Endothelial cell of umbilical vein (primary cell): Measurements from ENCODE around the gene TRDN. TPM values are rescaled to one million over a fixed set of nuclear protein-coding genes. Genes with fewer than 3 reads are reported as not detected.

ENCODE experiments used
- BruUV-seq: library from RNA; stranded (reverse); fragments of 400-500 nt; replicated peaks from 2 replicates; lab custom pipeline; 2021; lab: Mats Ljungman, UMichigan
- CTCF ChIA-PET: fragments of 300-600, 350-600 bp; sonication (Branson Sonifier 250); formaldehyde crosslinking; loops from one replicate; lab custom pipeline; 2021; ENCODE audit warnings: antibody characterized with exemption, inconsistent platforms; lab: Charles Lee
- POLR2A ChIA-PET: fragments of 300-600, 350-600 bp; sonication (Branson Sonifier 250); formaldehyde crosslinking; loops from one replicate; lab custom pipeline; 2021; ENCODE audit warnings: antibody characterized with exemption, inconsistent platforms; lab: Charles Lee
- DNase-seq: peaks from one replicate; pipeline ENCODE4 v3.0.0-alpha.2; 2011; ENCODE audit warnings: low read depth, low spot score
- FAIRE-seq: peaks from 2 replicates; lab custom pipeline; 2011; peaks lifted over from hg19 to GRCh38; lab: Jason Lieb, UNC
- H2AFZ ChIP-seq: 2 replicates; pipeline ENCODE4 v1.6.0; 2012; ENCODE audit warnings: low read depth, low read length, control low read depth, inconsistent platforms
- H3K27ac ChIP-seq: 2 replicates; pipeline ENCODE4 v1.5.1; 2011; ENCODE audit warnings: low read depth, mild to moderate bottlenecking, control low read depth, low read length, moderate library complexity; ENCODE audit not compliant: insufficient read depth
- H3K27me3 ChIP-seq, 2 experiments: 2 replicates each; pipeline versions ENCODE4 v1.6.0 to v1.6.1; 2011; ENCODE audit warnings: low read length in 2 of 2, mixed read lengths in 1 of 2; ENCODE audit not compliant: control insufficient read depth in 2 of 2, insufficient read depth in 2 of 2
- H3K36me3 ChIP-seq, 2 experiments: 2 replicates in 1 of 2; 3 replicates in 1 of 2; pipeline ENCODE4 v1.5.1; 2011; ENCODE audit warnings: low read length in 2 of 2, mild to moderate bottlenecking in 1 of 2, moderate library complexity in 1 of 2; ENCODE audit not compliant: control insufficient read depth in 2 of 2, insufficient read depth in 2 of 2; ENCODE audit errors: extremely low read depth in 1 of 2
- H3K4me1 ChIP-seq: 3 replicates; pipeline ENCODE4 v1.5.1; 2011; ENCODE audit warnings: mild to moderate bottlenecking, low read length; ENCODE audit not compliant: control insufficient read depth, insufficient read depth; ENCODE audit errors: extremely low read depth
- H3K4me2 ChIP-seq: 2 replicates; pipeline ENCODE4 v1.6.1; 2011; ENCODE audit warnings: low read length, control low read depth, mixed read lengths; ENCODE audit not compliant: insufficient read depth
- H3K4me3 ChIP-seq, 3 experiments: fragments of 200-600 bp in 1 of 3; sonication (generic), shearing (Covaris generic) in 1 of 3; replicated peaks in 1 of 3; 2 replicates each; pipeline ENCODE4 v1.5.1; 2011 to 2016; ENCODE audit warnings: control low read depth in 3 of 3, low read length in 3 of 3, mild to moderate bottlenecking in 2 of 3, inconsistent platforms in 1 of 3, low read depth in 1 of 3, moderate library complexity in 1 of 3; ENCODE audit not compliant: insufficient read depth in 1 of 3
- H3K79me2 ChIP-seq: 2 replicates; pipeline ENCODE4 v1.6.0; 2012; ENCODE audit warnings: low read length, inconsistent platforms; ENCODE audit not compliant: control insufficient read depth, insufficient read depth
- H3K9ac ChIP-seq: replicated peaks from 2 replicates; pipeline ENCODE3; 2011; ENCODE audit warnings: low read length, control low read depth; ENCODE audit not compliant: insufficient read depth; ENCODE audit errors: extremely low read depth
- H3K9me1 ChIP-seq: replicated peaks from 3 replicates; pipeline ENCODE4 v1.6.0; 2011; ENCODE audit warnings: mild to moderate bottlenecking, low read length; ENCODE audit not compliant: control insufficient read depth, insufficient read depth; ENCODE audit errors: extremely low read depth
- H3K9me3 ChIP-seq: replicated peaks from 2 replicates; pipeline ENCODE4 v1.5.1; 2012; ENCODE audit warnings: low read length, inconsistent platforms; ENCODE audit not compliant: control insufficient read depth, insufficient read depth
- H4K20me1 ChIP-seq: replicated peaks from 2 replicates; pipeline ENCODE3; 2011; ENCODE audit warnings: mild to moderate bottlenecking, low read length; ENCODE audit not compliant: control insufficient read depth, insufficient read depth; ENCODE audit errors: extremely low read depth
- CTCF ChIP-seq, 2 donors: IDR thresholded peaks; 1 replicate in 1 of 2; 2 replicates in 1 of 2; pipeline ENCODE4 v1.5.1; 2011; ENCODE audit warnings: low read length in 2 of 2, mild to moderate bottlenecking in 2 of 2, moderate library complexity in 2 of 2, control low read depth in 1 of 2, inconsistent platforms in 1 of 2, low read depth in 1 of 2; ENCODE audit not compliant: insufficient read depth in 1 of 2; ENCODE audit errors: extremely low read depth in 1 of 2
- EZH2 ChIP-seq: IDR thresholded peaks from 2 replicates; pipeline ENCODE4 v1.6.1; 2012; ENCODE audit warnings: borderline replicate concordance, low read depth, mild to moderate bottlenecking, moderate library complexity, low read length, inconsistent platforms; ENCODE audit not compliant: severe bottlenecking
- FOS ChIP-seq: IDR thresholded peaks from 2 replicates; pipeline ENCODE4 v1.6.1; 2011; ENCODE audit warnings: mild to moderate bottlenecking, low read length, moderate library complexity, borderline replicate concordance; ENCODE audit not compliant: insufficient read depth
- GATA2 ChIP-seq: IDR thresholded peaks from 2 replicates; pipeline ENCODE4 v1.7.0; 2011; ENCODE audit warnings: low read depth, mild to moderate bottlenecking, moderate library complexity, mixed read lengths, low read length; ENCODE audit not compliant: insufficient read length, insufficient read depth
- JUN ChIP-seq: IDR thresholded peaks from 2 replicates; pipeline ENCODE4 v1.6.1; 2011; ENCODE audit warnings: borderline replicate concordance, low read depth; ENCODE audit not compliant: insufficient read length, insufficient read depth
- MAX ChIP-seq: IDR thresholded peaks from 2 replicates; pipeline ENCODE4 v1.6.1; 2011; ENCODE audit not compliant: insufficient read depth, insufficient read length
- MYC ChIP-seq: IDR thresholded peaks from one replicate; pipeline ENCODE4 v1.6.1; 2011; ENCODE audit warnings: mild to moderate bottlenecking, low read depth, low read length
- POLR2A ChIP-seq: IDR thresholded peaks from 2 replicates; pipeline ENCODE4 v1.6.1; 2012; ENCODE audit warnings: low read depth, mild to moderate bottlenecking, control low read depth, low read length
- POLR2AphosphoS5 ChIP-seq: IDR thresholded peaks from 2 replicates; pipeline ENCODE4 v1.6.1; 2012; ENCODE audit warnings: low read depth, mild to moderate bottlenecking, control low read depth, low read length, moderate library complexity; ENCODE audit not compliant: insufficient read depth
- dilution Hi-C: fragments of 300-500 bp; cut with MboI; formaldehyde crosslinking; loops from one replicate; pipeline ENCODE4 v1.15.0; 2019; ENCODE audit warnings: low sequenced_read_pairs; ENCODE audit not compliant: extremely low pct_ligation_motif_present
- intact Hi-C: fragments of 100-400 bp; cut with micrococcal nuclease; formaldehyde crosslinking; loops from one replicate; pipeline ENCODE4 v1.10.0; 2022
- polyA plus RNA-seq, 4 experiments: library from polyadenylated mRNA; depleted of rRNA in 3 of 4; stranded (reverse) in 3 of 4; unstranded in 1 of 4; fragments of >200 nt; gene quantifications; 2 replicates each; pipeline versions ENCODE4 v1.2.1 to v1.2.3, GENCODE V29; 2011 to 2012; ENCODE audit warnings: missing spikeins in 1 of 4
- total RNA-seq: library from RNA; stranded (reverse); gene quantifications from 2 replicates; pipeline ENCODE4 v1.2.3, GENCODE V29; 2021

Gene TRDN
- total and polyA plus RNA-seq, 2 donors (not counting 3 experiments of a cell fraction or from before 2014, with no cell fraction given): not detected

- H3K9me3 ChIP-seq: no peaks in the 10 kb centered on the region
- no peak overlapping the region for H3K4me2 ChIP-seq
- H3K27ac ChIP-seq: no peak overlapping the region
- TF ChIP-seq GATA2 (no peak), FOS (no peak), CTCF (IDR thresholded peaks at IDR 0.05; ENCODE audit: extremely low read depth in 1 of 2, insufficient read depth in 1 of 2, low read depth in 1 of 2, low read length in 2 of 2) (no peak), MAX (no peak), POLR2AphosphoS5 (no peak), POLR2A (no peak), MYC (no peak), JUN (no peak), EZH2 (no peak)
- no peaks in the 10 kb centered on the region for H3K79me2 ChIP-seq
- FAIRE-seq (no peak), DNase-seq (no peak)
- ChIA-PET CTCF (interaction anchor here (0.6 kb wide), 1 partner anchor 12 kb away, joined by 3 read pairs; no protein-coding TSS in a partner anchor), POLR2A (no interaction called here)
- H3K9ac ChIP-seq: no peak overlapping the region
- H3K4me3 ChIP-seq: no peak overlapping the region
- H3K4me1 ChIP-seq: peaks cover 36% of the 10 kb centered on the region
- no peak overlapping the region for H2AFZ ChIP-seq
- intact Hi-C loops (no loop called here), dilution Hi-C loops (no loop called here)
- H3K27me3 ChIP-seq: peaks cover 15 to 38% of the 10 kb centered on the region in 2 experiments
- no peaks in the 10 kb centered on the region for H3K36me3 ChIP-seq
- H4K20me1 ChIP-seq: no peaks in the 10 kb centered on the region
- no peaks in the 10 kb centered on the region for H3K9me1 ChIP-seq
- BruUV-seq: no TSS peak
Measured at GRCh38 chr6:123550052-123550617, 86.6 kb downstream of the TRDN start.
